Endothelial cell of coronary artery (primary cell): Measurements from ENCODE around the gene HEPH. TPM values are rescaled to one million over a fixed set of nuclear protein-coding genes. Genes with fewer than 3 reads are reported as not detected.

Experiments
- total RNA-seq: library from RNA; depleted of rRNA; stranded (reverse); fragments of >200 nt; gene quantifications from 2 replicates; pipeline ENCODE4 v1.2.3, GENCODE V29; 2014

Gene HEPH
- 0.18 and 0.47 TPM in 2 replicates for total RNA-seq

GRCh38 chrX:66163849-66164411 lies at the start of gene HEPH:
Gene HEPH (plus strand): TSS chrX:66164247. CDS start chrX:66170571, 6,324 bp downstream.

Other genes starting within 250 kb of the HEPH start
- gene VSIG4, start 124.2 kb upstream of the HEPH start, total RNA-seq, result not detected in 2 replicates